T-helper 17 cell (primary cell): ENCODE data around the gene HTT. TPM values are rescaled to one million over a fixed set of nuclear protein-coding genes. Genes with fewer than 3 reads are reported as not detected.

ENCODE experiments used
- ATAC-seq: fragments of 150-1000 bp; cut with Tn5 transposase; 2 replicates; pipeline ENCODE4 v1.10.0; 2021; ENCODE audit warnings: mild to moderate bottlenecking, moderate library complexity
- DNase-seq, 3 donors: peaks; one replicate each; pipeline versions ENCODE4 v3.0.0 to v3.0.0-alpha.2; 2020 to 2021
- H3K9me3 ChIP-seq: one replicate; pipeline ENCODE4 v1.7.0; 2013; ENCODE audit warnings: low read length, mild to moderate bottlenecking; ENCODE audit not compliant: control insufficient read depth, poor library complexity, severe bottlenecking
- H3K27ac Mint-ChIP-seq: one replicate; pipeline ENCODE4 v1.8.0; 2022; ENCODE audit warnings: mild to moderate bottlenecking, moderate library complexity, mixed read lengths
- H3K27me3 Mint-ChIP-seq: one replicate; pipeline ENCODE4 v1.8.0; 2022; ENCODE audit warnings: mixed read lengths
- H3K36me3 Mint-ChIP-seq: one replicate; pipeline ENCODE4 v1.8.0; 2022; ENCODE audit warnings: low read depth, mixed read lengths
- H3K4me1 Mint-ChIP-seq: one replicate; pipeline ENCODE4 v1.8.0; 2022; ENCODE audit warnings: mild to moderate bottlenecking, mixed read lengths
- H3K4me3 Mint-ChIP-seq: one replicate; pipeline ENCODE4 v1.8.0; 2022; ENCODE audit warnings: mild to moderate bottlenecking, moderate library complexity, mixed read lengths
- total RNA-seq, 4 donors: library from RNA in 2 of 4; stranded (reverse) in 2 of 4; gene quantifications; one replicate each; pipeline ENCODE4 v1.2.3 and lab custom pipeline; 2022 to 2026

HTT gene
- total RNA-seq: 10 to 100 TPM; 83.9 to 89.9 TPM
- total RNA-seq (lab: John Stamatoyannopoulos, UW): 140 to 142 reads per million in 2 donors

- H3K4me1 Mint-ChIP-seq: peaks cover 20% of the 10 kb centered on the region
- no peaks in the 10 kb centered on the region for H3K9me3 ChIP-seq
- ATAC-seq (peak; percentile 88), DNase-seq (peak; percentile 93 to 97 (median 96))
- H3K4me3 Mint-ChIP-seq: peak within 1 kb of the TSS; percentile 94
- peak within 1 kb of the TSS; percentile 65 for H3K27ac Mint-ChIP-seq
- no peaks in the 10 kb centered on the region for H3K36me3 Mint-ChIP-seq
- no peaks in the 10 kb centered on the region for H3K27me3 Mint-ChIP-seq
Observed at GRCh38 chr4:3074078-3074845, at the start of gene HTT, which contains the start of gene HTT-AS. Gene HTT, plus strand, starts transcription at chr4:3074681. Its CDS starts 145 bp downstream, at chr4:3074826. Gene HTT-AS, minus strand, starts transcription at chr4:3074538.

DNA sequence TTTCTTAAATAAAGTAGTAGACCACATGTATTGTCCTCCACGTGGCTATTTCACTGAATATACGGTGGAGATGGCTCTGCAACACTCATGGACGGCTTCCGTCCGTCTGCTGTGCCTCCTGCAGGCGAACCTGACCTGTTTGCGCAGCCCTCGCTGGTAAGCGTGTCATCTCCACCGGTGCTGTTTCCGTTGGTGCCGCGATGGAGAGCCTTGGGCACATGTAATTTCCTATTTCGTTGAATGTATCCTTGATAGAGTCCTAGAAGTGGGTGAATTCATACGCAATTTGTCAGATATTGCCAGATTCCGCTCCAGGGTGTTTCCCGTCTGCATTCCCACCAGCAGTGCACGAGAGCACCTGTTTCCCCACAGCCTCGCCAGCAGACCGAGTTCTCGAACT, 48.6 kb upstream of the HTT start:
- Mint-ChIP-seq H3K4me1 (peaks cover 5% of the 10 kb centered on the region), H3K27ac (no peak overlapping the region), H3K4me3 (no peak overlapping the region), H3K36me3 (no peaks in the 10 kb centered on the region), H3K27me3 (peaks cover 13% of the 10 kb centered on the region)
- ATAC-seq (no peak), DNase-seq (no peak)
- H3K9me3 ChIP-seq: no peaks in the 10 kb centered on the region

- H3K36me3 Mint-ChIP-seq: no peaks in the 10 kb centered on the region
- ATAC-seq: no peak
Observed at GRCh38 chr4:3026540-3026939, 47.9 kb upstream of the HTT start.

GRCh38 chr4:3029464-3029863, 45.0 kb upstream of the HTT start:
- ATAC-seq: no peak

More at GRCh38 chr4:3026540-3026939, 47.9 kb upstream of the HTT start:
- no peaks in the 10 kb centered on the region for H3K9me3 ChIP-seq
- no peak overlapping the region for H3K27ac Mint-ChIP-seq
- DNase-seq: no peak
- peaks cover 6% of the 10 kb centered on the region for H3K4me1 Mint-ChIP-seq
- H3K27me3 Mint-ChIP-seq: peaks cover 13% of the 10 kb centered on the region
- no peak overlapping the region for H3K4me3 Mint-ChIP-seq

GRCh38 chr4:3030566-3031356, 43.7 kb upstream of the HTT start:
- peak overlapping the region; percentile 61 for H3K4me3 Mint-ChIP-seq

More at GRCh38 chr4:3029464-3029863, 45.0 kb upstream of the HTT start:
- no peak for DNase-seq
- Mint-ChIP-seq H3K4me3 (no peak overlapping the region), H3K27me3 (no peaks in the 10 kb centered on the region), H3K27ac (no peak overlapping the region), H3K4me1 (peaks cover 4% of the 10 kb centered on the region), H3K36me3 (no peaks in the 10 kb centered on the region)
- no peaks in the 10 kb centered on the region for H3K9me3 ChIP-seq

GRCh38 chr4:3031357-3032082, 43.0 kb upstream of the HTT start:
- Mint-ChIP-seq H3K27ac (peak overlapping the region; percentile 21), H3K4me3 (no peak overlapping the region)
- no peak for DNase-seq

More at GRCh38 chr4:3030566-3031356, 43.7 kb upstream of the HTT start:
- H3K9me3 ChIP-seq: no peaks in the 10 kb centered on the region
- DNase-seq: no peak
- Mint-ChIP-seq H3K27me3 (no peaks in the 10 kb centered on the region), H3K4me1 (peaks cover 4% of the 10 kb centered on the region), H3K27ac (no peak overlapping the region), H3K36me3 (no peaks in the 10 kb centered on the region)
- no peak for ATAC-seq

GRCh38 chr4:3034231-3034630, 40.2 kb upstream of the HTT start:
- H3K27me3 Mint-ChIP-seq: peaks cover 7% of the 10 kb centered on the region
- no peak for DNase-seq
- H3K27ac Mint-ChIP-seq: no peak overlapping the region
- no peaks in the 10 kb centered on the region for H3K36me3 Mint-ChIP-seq
- ATAC-seq: no peak
- H3K4me3 Mint-ChIP-seq: no peak overlapping the region
- peaks cover 17% of the 10 kb centered on the region for H3K4me1 Mint-ChIP-seq
- no peaks in the 10 kb centered on the region for H3K9me3 ChIP-seq

More at GRCh38 chr4:3031357-3032082, 43.0 kb upstream of the HTT start:
- no peaks in the 10 kb centered on the region for H3K9me3 ChIP-seq
- no peak for ATAC-seq
- Mint-ChIP-seq H3K27me3 (no peaks in the 10 kb centered on the region), H3K36me3 (no peaks in the 10 kb centered on the region), H3K4me1 (peaks cover 4% of the 10 kb centered on the region)

- DNase-seq: no peak
- peaks cover 7% of the 10 kb centered on the region for H3K27me3 Mint-ChIP-seq
- H3K36me3 Mint-ChIP-seq: no peaks in the 10 kb centered on the region
- H3K4me1 Mint-ChIP-seq: peaks cover 17% of the 10 kb centered on the region
- H3K27ac Mint-ChIP-seq: no peak overlapping the region
- H3K9me3 ChIP-seq: no peaks in the 10 kb centered on the region
- no peak for ATAC-seq
- H3K4me3 Mint-ChIP-seq: no peak overlapping the region
Observed at GRCh38 chr4:3035249-3035648, 39.2 kb upstream of the HTT start.

- Mint-ChIP-seq H3K36me3 (no peaks in the 10 kb centered on the region), H3K27ac (no peak overlapping the region), H3K27me3 (peaks cover 7% of the 10 kb centered on the region), H3K4me1 (peaks cover 17% of the 10 kb centered on the region), H3K4me3 (no peak overlapping the region)
- H3K9me3 ChIP-seq: no peaks in the 10 kb centered on the region
- ATAC-seq (no peak), DNase-seq (no peak)
Observed at GRCh38 chr4:3035674-3036073, 38.8 kb upstream of the HTT start.

DNA sequence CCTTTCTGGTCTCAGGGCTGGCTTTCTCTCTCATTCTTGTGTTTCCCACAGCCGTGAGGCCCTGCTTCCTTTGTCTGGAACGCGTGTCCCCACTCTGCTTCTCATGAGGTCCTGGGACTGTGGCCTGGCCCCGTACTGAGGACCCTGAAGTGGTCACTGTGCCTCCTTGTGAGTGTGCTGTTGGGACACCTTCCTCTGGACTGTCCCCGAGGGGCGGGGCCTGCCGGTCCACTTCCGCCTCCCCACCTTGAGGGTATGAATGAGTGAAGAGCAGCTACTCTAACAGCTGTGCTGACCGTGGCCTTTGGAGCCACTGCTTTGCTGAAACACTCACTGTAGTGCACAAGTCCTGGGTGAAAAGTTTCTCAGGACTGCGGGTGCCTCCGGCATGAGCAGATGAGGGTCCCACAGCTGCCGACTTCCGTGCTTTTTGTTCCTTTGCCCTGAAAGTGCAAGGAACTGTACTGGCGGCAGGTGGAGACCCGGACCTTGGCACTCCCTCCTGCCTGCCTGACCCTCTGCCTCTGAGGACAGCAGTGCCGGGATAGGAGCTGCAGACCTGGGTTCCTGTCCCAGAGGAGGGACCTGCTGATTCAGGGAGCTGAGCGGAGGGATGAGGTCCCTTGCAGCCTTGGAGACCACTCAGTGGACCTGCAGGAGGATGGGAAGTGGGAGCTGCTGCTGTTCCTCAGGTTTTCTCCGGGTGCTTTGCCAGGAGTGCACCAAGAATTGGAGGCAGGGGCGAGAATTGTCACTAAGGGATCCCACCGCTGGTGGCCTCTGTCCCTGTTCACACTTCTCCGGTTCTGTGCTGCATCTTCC, 38.1 kb upstream of the HTT start:
- Mint-ChIP-seq H3K27me3 (peaks cover 7% of the 10 kb centered on the region), H3K4me3 (peak overlapping the region; percentile 9), H3K27ac (no peak overlapping the region), H3K4me1 (peaks cover 17% of the 10 kb centered on the region), H3K36me3 (no peaks in the 10 kb centered on the region)
- DNase-seq (no peak), ATAC-seq (no peak)
- H3K9me3 ChIP-seq: no peaks in the 10 kb centered on the region

GRCh38 chr4:3037957-3038461, 36.5 kb upstream of the HTT start:
- no peak for ATAC-seq
- peak overlapping the region; percentile 82 for H3K4me3 Mint-ChIP-seq
- DNase-seq: no peak
- peak overlapping the region; percentile 45 for H3K27ac Mint-ChIP-seq
- peaks cover 17% of the 10 kb centered on the region for H3K4me1 Mint-ChIP-seq
- H3K36me3 Mint-ChIP-seq: no peaks in the 10 kb centered on the region
- no peaks in the 10 kb centered on the region for H3K9me3 ChIP-seq
- peaks cover 13% of the 10 kb centered on the region for H3K27me3 Mint-ChIP-seq

DNA sequence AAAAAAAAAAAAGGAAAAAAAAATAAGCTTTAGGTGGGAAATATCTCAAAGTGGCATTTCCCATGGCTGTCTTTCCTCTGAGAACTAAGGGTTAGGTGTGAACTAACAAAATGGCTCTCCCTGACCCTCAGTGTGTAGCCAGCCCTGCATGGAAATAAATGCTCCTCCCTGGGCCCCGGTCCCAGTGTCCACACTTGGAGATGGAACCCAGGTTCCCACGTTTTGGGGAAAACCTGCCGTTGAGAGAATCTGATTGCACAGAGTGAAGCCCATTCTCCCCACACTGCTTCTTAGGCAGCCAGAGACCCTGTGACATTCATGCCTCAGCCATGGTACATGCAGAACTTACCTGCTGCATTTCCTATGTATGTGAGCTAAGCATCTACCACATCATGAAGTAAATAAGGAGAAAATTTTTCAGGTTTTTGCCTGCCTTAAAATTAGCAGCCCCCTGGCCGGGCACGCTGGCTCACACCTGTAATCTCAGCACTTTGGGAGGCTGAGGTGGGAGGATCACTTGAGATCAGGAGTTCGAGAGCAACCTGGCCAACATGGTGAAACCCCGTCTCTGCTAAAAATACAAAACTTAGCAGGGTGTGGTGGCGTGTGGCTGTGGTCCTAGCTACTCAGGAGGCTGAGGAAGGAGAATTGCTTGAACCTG, 34.6 kb upstream of the HTT start:
- Mint-ChIP-seq H3K27ac (no peak overlapping the region), H3K36me3 (no peaks in the 10 kb centered on the region), H3K4me1 (peaks cover 20% of the 10 kb centered on the region), H3K4me3 (no peak overlapping the region), H3K27me3 (peaks cover 13% of the 10 kb centered on the region)
- ATAC-seq (no peak), DNase-seq (no peak)
- H3K9me3 ChIP-seq: no peaks in the 10 kb centered on the region
